NCI-H2081 treated with DMSO at 0.1 percent for 48 hours (cell line): Measurements from ENCODE around the gene ALDOA.
"Not testable (repeated sequence)": the region's sequence is repeated elsewhere in the genome, so short reads cannot be mapped to it uniquely, and the experiment has no call there.

Experiments used
- DNase-seq: peaks from one replicate; lab custom pipeline; 2025; lab: John Stamatoyannopoulos, UW

Gene ALDOA

DNA sequence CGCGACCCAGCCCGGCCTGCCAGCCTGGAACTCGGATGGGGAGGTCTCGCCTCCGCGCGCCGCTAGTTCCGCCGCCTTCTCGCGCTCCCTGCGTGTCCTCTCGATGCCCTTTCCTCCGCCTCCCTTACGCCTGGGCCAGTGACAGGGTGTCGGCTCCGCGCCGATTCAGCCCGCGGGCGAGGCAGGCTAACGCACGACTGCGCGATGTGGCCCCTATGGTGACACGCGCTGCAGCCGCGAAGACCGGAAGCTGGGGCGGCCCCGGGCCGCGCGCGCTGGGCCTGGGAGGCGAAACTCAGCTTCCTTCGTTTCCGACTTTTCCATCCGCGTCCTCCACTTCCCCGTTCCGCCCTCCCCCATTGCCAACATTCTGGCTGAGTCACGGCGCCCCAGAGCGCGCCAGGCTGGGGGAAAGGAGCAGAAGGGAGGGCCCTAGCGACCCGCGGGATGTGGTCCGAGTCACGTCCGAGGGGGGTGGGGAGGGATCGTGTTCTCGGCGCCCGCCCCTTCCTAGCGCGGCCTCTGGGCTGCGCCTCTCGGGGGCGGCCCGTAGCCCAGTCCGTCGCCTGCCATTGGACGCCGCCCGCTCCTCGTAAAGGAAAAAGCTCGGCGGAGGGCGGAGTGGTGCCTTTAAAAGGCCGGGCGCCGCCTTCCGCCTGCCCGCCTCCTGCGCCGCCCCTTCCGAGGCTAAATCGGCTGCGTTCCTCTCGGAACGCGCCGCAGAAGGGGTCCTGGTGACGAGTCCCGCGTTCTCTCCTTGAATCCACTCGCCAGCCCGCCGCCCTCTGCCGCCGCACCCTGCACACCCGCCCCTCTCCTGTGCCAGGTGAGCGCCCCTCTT, at the start of gene ALDOA:
TSS of gene ALDOA (plus strand) at position 659 of the 841 bp plus-strand sequence. CDS start 1,138 bp downstream, outside the sequence.
- DNase-seq = peak; percentile 66

GRCh38 chr16:30016555-30017276, 48.8 kb upstream of the ALDOA start:
- no peak for DNase-seq

DNA sequence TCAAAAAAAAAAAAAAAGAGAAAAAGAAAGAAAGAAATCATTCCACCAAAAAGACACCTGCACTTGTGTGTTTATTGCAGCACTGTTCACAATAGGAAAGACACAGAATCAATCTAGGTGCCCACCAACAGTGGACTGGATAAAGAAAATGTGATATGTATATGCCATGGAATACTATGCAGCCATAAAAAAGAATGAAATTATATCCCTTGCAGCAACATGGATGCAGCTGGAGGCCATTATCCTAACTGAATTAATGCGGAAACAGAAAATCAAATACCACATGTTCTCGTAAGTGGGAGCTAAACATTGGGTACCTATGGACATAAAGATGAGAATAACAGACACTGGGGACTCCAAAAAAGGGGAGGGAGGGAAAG, 48.3 kb upstream of the ALDOA start:
- DNase-seq = no peak

DNA sequence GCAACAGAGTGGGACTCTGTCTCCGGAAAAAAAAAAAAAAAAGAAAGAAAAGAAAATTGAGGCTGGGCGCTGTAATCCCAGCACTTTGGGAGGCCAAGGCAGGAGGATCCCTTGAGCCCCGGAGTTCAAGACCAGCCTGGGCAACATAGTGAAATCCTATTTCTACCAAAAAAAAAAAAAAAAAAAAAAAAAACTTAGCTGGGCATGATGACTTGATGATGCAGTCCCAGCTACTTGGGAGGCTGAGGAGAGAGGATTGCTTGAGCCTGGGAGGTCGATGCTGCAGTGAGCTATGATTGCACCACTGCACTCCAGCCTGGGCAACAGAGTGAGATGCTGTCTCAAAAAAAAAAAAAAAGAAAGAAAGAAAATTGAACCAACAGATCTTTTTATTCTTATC, 47.6 kb upstream of the ALDOA start:
- DNase-seq = not testable (repeated sequence)

DNA sequence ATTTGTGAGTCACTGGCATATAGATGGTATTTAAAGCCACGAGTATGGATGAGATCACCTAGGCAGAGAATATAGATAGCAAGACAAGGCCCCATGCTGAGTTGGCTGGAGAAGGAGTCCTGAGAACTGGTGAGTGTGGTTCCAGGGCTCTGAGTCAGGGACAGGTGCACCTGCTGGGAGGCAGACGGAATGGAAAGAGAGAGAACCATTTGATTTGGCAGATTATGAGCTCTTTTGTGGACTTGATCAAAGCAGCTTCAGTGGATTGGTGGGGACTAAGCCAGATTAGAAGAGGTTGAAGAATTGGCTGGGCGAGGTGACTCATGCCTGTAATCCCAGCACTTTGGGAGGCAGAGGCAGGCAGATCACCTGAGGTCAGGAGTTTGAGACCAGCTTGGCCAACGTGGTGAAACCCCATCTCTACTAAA, 46.8 kb upstream of the ALDOA start:
- no peak for DNase-seq

- DNase-seq = no peak
These were observed 42.7 kb upstream of the ALDOA start, which contains the start of gene C16orf92 for GRCh38 chr16:30022887-30023286. Gene C16orf92, plus strand, starts transcription at chr16:30023198. Its CDS starts 143 bp downstream, at chr16:30023341.

DNA sequence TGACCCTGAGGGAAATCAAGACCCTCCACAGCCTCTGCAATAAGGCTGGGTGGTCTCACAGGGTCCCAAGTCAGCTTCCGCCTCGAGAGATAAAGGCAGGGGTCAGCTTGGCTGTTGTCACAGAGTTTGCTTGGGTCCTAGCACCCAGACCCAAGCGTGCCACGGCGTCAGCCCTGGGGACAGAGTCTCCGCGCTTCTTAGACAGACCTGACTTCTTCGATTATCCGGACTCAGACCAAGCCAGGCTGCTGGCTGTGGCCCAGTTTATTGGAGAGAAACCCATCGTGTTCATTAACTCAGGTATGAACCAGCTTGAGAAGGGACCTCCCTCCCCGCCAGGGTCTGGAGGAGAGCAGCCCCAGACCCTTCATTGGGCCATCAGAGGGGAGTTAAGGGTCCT, 42.0 kb upstream of the ALDOA start:
- DNase-seq = no peak

DNA sequence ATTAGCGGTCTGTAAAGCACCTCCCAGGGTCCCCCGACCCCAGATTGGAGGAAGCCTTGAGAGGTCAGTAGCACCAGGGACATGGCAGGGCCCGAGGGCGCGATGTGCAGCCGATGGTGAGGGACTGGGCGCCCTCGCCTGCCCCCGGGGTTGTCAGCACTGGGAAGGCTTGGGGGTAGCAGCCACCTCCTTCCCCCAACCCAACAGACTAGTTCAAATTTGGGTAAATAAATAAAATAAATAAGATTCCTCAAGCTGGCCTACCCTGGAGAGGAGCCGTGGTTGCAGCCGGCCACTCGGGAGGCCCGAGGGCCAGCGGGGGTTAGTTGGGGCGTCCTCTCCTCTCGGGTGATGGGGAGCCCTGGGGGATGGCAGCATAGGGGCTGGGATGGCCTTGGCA, 41.1 kb upstream of the ALDOA start:
- DNase-seq = no peak

- no peak for DNase-seq
These were observed 40.4 kb upstream of the ALDOA start for GRCh38 chr16:30025156-30025555.

GRCh38 chr16:30025574-30025973, 40.0 kb upstream of the ALDOA start:
- DNase-seq = no peak

- no peak for DNase-seq
These were observed 39.1 kb upstream of the ALDOA start for GRCh38 chr16:30026449-30026848.

GRCh38 chr16:30027588-30028437, 37.7 kb upstream of the ALDOA start:
- DNase-seq = no peak

GRCh38 chr16:30028438-30029076, 37.0 kb upstream of the ALDOA start:
- no peak for DNase-seq

DNA sequence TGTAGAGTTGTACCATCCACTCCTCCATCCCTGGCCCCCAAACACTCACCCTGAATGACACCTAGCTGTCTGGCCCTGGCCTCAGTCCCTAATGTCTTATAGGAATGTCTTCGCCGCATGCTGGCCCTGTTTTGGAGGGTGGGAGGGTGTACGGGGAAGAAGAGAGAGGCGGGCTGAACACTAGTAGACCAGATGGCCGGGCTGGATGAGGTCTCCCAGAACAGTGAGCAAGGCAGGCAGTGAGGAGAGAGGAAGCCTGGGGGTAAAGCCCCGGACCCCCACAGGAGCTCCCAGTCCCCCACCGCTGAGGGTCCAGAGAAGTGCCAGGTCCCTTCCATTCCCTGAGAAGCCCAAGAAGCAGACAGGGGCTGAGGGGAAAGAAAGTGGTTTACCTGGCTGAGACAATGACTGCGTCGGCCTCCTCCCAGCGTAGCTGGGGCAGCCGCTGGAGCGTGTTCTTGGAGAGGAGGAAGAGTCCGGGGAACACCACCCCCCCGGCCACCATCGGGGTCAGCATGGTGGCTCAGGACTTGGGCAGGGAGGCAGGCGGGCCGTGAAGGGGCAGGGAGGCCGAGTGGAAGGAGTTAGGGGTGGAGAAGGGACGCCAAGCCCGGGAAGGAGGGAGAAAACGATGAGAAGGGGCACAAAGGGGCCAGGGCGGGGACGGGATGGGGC, 35.4 kb upstream of the ALDOA start:
- no peak for DNase-seq

GRCh38 chr16:30030841-30031413, 34.6 kb upstream of the ALDOA start, which contains the start of gene TLCD3B:
Gene TLCD3B, minus strand, starts transcription at chr16:30031271. Its CDS starts 744 bp downstream, at chr16:30030527.
- no peak for DNase-seq

DNA sequence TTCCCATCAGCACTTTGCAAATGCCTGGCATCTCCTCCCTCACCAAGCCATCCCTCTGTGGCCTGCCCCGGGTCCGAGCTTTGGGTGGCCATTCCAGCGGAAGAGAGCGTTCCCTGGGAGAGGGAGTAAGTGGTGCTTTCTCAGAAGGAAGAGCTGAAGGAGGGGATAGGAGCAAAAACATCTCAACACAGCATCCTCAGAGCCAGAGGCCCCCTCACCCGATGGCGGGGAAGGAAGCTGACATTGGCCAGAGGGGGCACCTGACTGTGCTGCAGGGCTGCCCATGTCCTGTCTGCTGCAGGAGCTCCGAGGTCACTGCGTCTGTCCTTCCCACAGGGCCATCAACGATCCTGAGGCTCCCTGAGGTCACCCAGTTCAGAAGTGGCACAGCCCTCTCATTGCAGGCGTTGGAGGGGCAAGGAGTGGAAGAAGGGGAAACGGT, 34.1 kb upstream of the ALDOA start:
- no peak for DNase-seq

DNA sequence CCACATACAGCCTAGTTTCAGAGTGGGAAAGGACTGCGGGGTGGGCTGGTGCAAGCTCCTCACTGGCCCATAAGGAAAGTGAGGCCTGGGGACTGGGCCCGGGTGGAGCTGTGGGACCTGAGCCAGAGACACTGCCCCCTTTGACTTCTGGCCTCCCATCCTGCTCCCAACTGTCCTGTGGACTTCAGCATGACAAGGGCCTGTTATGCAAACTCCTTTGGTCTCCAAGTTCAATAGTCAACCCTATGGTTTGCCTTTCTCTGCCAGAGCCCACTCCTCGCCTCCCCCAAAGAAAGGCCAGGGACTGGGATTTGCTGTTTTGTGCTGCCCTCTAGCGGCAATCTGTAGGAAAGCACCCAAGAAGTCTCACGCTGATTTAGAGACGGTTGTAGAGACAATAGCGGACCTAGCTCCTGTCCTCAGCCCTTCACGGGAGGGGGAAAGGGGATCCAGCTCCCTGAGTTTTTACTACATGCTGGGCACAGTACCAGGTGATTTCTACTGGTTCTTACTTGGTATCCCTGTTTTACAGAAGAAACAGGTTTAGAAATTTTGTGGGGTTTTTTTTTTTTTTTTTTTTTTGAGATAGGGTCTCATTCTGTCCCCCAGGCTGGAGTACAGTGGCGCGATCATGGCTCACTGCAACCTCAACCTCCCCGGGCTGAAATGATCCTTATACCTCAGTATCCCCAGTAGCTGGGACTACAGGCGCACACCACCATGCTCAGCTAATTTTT, 33.3 kb upstream of the ALDOA start:
- no peak for DNase-seq

GRCh38 chr16:30033270-30033669, 32.3 kb upstream of the ALDOA start:
- DNase-seq = no peak

DNA sequence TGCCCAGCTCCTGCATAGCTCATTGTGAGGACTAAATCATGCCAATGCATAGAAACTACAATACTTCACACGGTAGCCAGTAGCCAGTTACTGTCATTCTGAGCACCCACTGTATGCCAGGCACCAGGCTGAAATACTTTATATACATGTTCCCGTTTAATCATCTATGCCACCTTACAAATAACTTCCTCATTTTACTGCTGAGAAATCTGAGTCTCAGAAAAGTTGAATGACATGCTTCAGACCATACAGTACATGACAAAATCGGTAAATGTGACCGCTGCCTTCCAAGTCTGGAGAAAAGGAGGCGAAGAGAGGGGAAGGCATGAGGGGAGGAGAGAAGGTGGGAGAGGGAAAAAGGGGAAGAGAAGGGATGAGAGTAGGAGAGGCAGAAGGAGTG, 25.3 kb upstream of the ALDOA start:
- no peak for DNase-seq

DNA sequence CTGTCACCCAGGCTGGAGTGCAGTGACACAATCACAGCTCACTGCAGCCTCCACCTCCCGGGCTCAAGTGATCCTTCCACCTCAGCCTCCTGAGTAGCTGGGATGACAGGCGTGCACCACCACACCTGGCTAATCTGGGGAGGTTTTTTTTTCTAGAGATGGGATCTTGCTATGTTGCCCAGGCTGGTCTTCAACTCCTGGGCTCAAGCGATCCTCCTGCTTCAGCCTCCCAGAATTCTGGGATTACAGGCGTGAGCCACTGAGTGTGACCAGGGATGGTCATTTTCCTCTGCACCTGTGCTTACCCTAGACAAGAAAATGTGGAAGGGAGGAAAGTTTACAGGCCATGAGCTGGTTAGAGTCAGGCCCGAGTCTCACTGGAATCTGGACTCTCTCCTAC, 24.9 kb upstream of the ALDOA start:
- DNase-seq = not testable (repeated sequence)
